ENCODE measurements around the gene MID1. TPM values are rescaled to one million over a fixed set of nuclear protein-coding genes. Genes with fewer than 3 reads are reported as not detected.

MID1 gene
- polyA plus RNA-seq, 2 of the 4 experiments (the other 2 are of a cell fraction), result 59.5 to 106 TPM

DNA sequence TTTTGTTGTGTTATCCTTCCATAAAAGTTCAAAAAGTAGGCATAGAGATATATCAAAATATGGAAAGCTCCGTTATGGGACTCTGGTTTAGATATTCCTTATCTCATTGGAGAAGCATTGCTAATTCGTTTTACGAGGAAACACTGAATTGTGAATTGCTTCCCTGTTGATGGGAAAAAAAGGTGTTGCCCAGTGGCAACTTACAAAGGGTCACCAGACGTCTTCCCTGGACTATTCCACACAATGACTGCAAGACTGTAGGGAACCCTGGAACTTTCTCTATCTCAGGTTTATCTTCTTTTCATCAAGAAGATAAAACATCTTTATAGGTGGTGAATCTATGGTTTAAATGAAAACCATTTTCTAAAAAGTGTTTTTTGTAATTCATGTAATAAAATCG lies 137.7 kb downstream of the MID1 start:
- Histone ChIP-seq H3K4me1 (peaks cover 44% of the 10 kb centered on the region), H3K4me2 (no peak overlapping the region), H3K4me3 (no peak overlapping the region), H3K9me3 (no peaks in the 10 kb centered on the region), H3K27ac (no peak overlapping the region; a peak in 1 of 6 replicates)
- no peak for FAIRE-seq
- CTCF ChIA-PET, result no interaction called here
- POLR2A ChIA-PET, result no interaction called here
- TF ChIP-seq PHF8 (IDR thresholded peaks at IDR 0.05; ENCODE audit: borderline replicate concordance, low read depth) (no peak), JUN (IDR thresholded peaks at IDR 0.05) (no peak)
- no peak for DNase-seq (ENCODE audit: low read depth in 1 of 2, low spot score in 1 of 2)
- no peak for ATAC-seq
- WGBS (ENCODE audit: missing lambda C conversion rate), result 87% methylated on average over 5 of the region's 5 CpGs

DNA sequence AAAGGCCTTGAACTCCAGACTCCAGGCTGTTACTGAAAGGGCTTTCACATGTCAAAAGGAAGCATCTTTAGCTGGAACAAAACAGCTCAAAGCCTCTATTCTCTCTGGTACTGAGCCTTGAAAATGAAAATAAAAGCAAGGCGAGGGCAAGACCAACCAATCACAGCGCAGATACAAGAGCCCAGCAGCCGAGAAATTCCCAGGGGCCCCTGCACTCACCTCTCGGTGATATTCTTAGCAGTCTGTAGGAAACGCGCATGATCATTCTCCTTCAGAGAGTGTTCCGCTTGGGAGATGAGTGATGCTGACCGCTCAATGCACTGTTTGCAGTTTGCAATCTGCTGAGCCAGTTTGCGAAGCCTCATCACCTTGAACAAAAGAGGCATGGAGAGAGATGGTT lies 138.1 kb downstream of the MID1 start:
- no peaks in the 10 kb centered on the region for H3K9me3 ChIP-seq
- no peak overlapping the region for H3K4me2 ChIP-seq
- no peak for DNase-seq (ENCODE audit: low read depth in 1 of 2, low spot score in 1 of 2)
- ChIA-PET CTCF (interaction anchor here (1.1 kb wide), 1 partner anchor 292 kb away, joined by 4 read pairs; no protein-coding TSS in a partner anchor), POLR2A (no interaction called here)
- H3K4me1 ChIP-seq, result peaks cover 39% of the 10 kb centered on the region
- ATAC-seq, result no peak
- H3K27ac ChIP-seq, result no peak overlapping the region
- H3K4me3 ChIP-seq, result no peak overlapping the region
- TF ChIP-seq, protein P1, sequence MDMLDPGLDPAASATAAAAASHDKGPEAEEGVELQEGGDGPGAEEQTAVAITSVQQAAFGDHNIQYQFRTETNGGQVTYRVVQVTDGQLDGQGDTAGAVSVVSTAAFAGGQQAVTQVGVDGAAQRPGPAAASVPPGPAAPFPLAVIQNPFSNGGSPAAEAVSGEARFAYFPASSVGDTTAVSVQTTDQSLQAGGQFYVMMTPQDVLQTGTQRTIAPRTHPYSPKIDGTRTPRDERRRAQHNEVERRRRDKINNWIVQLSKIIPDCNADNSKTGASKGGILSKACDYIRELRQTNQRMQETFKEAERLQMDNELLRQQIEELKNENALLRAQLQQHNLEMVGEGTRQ (IDR thresholded peaks at IDR 0.05), result no peak
- TF ChIP-seq PHF8 (IDR thresholded peaks at IDR 0.05; ENCODE audit: borderline replicate concordance, low read depth) (no peak), HOXA7 (CRISPR knock-in tag; IDR thresholded peaks at IDR 0.05) (no peak), ZC3H11A (IDR thresholded peaks at IDR 0.05) (no peak), CEBPB (IDR thresholded peaks at IDR 0.05) (no peak), TFCP2L1 (CRISPR knock-in tag; IDR thresholded peaks at IDR 0.05) (no peak), POLR2AphosphoS2 (conservative IDR thresholded peaks at IDR 0.05; ENCODE audit: low read length) (no peak), CHD4 (IDR thresholded peaks at IDR 0.05; ENCODE audit: borderline replicate concordance) (no peak), MYC (IDR thresholded peaks at IDR 0.05; ENCODE audit: borderline replicate concordance, low read length) (no peak), POLR2A (IDR thresholded peaks at IDR 0.05; ENCODE audit: low read length) (no peak), ZSCAN20 (CRISPR knock-in tag; IDR thresholded peaks at IDR 0.05) (no peak), GATA3 (IDR thresholded peaks at IDR 0.05; ENCODE audit: borderline replicate concordance) (no peak), HDAC2 (IDR thresholded peaks at IDR 0.05) (no peak)
- TF ChIP-seq, protein P2, sequence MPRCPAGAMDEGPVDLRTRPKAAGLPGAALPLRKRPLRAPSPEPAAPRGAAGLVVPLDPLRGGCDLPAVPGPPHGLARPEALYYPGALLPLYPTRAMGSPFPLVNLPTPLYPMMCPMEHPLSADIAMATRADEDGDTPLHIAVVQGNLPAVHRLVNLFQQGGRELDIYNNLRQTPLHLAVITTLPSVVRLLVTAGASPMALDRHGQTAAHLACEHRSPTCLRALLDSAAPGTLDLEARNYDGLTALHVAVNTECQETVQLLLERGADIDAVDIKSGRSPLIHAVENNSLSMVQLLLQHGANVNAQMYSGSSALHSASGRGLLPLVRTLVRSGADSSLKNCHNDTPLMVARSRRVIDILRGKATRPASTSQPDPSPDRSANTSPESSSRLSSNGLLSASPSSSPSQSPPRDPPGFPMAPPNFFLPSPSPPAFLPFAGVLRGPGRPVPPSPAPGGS (IDR thresholded peaks at IDR 0.05), result no peak
- TF ChIP-seq, protein P3, sequence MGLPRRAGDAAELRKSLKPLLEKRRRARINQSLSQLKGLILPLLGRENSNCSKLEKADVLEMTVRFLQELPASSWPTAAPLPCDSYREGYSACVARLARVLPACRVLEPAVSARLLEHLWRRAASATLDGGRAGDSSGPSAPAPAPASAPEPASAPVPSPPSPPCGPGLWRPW (IDR thresholded peaks at IDR 0.05), result no peak
- 96% methylated on average over 7 of the region's 9 CpGs for whole genome bisulfite sequencing (ENCODE audit: missing lambda C conversion rate)
- no peak for FAIRE-seq

DNA sequence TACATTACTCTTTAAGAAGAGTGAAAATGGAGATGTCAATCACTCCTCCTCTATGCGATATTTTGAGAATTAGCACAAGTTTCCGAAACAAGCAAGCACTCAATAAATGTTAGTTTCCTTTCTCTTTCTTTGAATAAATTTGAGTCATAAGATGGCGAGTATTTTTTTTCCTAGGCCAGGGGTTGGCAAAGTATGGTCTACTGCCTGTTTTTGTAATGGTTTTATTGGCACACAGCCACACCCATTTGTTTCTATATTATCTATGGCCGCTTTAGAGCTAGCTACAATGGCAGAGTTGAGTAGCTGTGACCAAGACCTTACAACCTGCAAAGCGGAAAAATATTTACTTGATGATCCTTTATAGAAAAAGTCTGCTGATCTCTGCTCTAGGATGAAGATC lies 139.5 kb downstream of the MID1 start:
- H3K4me1 ChIP-seq, result peaks cover 25% of the 10 kb centered on the region
- H3K27ac ChIP-seq, result no peak overlapping the region
- no peak overlapping the region for H3K4me2 ChIP-seq
- DNase-seq (ENCODE audit: low read depth in 1 of 2, low spot score in 1 of 2) (no peak), ATAC-seq (no peak), FAIRE-seq (peak; percentile 61)
- H3K4me3 ChIP-seq, result no peak overlapping the region
- WGBS (ENCODE audit: missing lambda C conversion rate), result 91% methylated on average over 5 of the region's 5 CpGs
- TF ChIP-seq SREBF2 (IDR thresholded peaks at IDR 0.05) (no peak), JUNB (IDR thresholded peaks at IDR 0.05) (no peak), CHD4 (IDR thresholded peaks at IDR 0.05; ENCODE audit: borderline replicate concordance) (no peak), FOXS1 (CRISPR knock-in tag; IDR thresholded peaks at IDR 0.05) (no peak), MYC (IDR thresholded peaks at IDR 0.05; ENCODE audit: borderline replicate concordance, low read length) (no peak), CHD2 (IDR thresholded peaks at IDR 0.05; ENCODE audit: low read length, partially characterized antibody) (no peak), GATA3 (IDR thresholded peaks at IDR 0.05; ENCODE audit: borderline replicate concordance) (no peak), SMC3 (IDR thresholded peaks at IDR 0.05) (no peak), CEBPB (IDR thresholded peaks at IDR 0.05) (no peak), RAD21 (conservative IDR thresholded peaks at IDR 0.05 in 1 of 2, IDR thresholded peaks at IDR 0.05 in 1 of 2) (no peak)
- TF ChIP-seq, protein P4, sequence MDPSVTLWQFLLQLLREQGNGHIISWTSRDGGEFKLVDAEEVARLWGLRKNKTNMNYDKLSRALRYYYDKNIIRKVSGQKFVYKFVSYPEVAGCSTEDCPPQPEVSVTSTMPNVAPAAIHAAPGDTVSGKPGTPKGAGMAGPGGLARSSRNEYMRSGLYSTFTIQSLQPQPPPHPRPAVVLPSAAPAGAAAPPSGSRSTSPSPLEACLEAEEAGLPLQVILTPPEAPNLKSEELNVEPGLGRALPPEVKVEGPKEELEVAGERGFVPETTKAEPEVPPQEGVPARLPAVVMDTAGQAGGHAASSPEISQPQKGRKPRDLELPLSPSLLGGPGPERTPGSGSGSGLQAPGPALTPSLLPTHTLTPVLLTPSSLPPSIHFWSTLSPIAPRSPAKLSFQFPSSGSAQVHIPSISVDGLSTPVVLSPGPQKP (IDR thresholded peaks at IDR 0.05; ENCODE audit: low read depth, low read length), result no peak
- TF ChIP-seq, protein P5, sequence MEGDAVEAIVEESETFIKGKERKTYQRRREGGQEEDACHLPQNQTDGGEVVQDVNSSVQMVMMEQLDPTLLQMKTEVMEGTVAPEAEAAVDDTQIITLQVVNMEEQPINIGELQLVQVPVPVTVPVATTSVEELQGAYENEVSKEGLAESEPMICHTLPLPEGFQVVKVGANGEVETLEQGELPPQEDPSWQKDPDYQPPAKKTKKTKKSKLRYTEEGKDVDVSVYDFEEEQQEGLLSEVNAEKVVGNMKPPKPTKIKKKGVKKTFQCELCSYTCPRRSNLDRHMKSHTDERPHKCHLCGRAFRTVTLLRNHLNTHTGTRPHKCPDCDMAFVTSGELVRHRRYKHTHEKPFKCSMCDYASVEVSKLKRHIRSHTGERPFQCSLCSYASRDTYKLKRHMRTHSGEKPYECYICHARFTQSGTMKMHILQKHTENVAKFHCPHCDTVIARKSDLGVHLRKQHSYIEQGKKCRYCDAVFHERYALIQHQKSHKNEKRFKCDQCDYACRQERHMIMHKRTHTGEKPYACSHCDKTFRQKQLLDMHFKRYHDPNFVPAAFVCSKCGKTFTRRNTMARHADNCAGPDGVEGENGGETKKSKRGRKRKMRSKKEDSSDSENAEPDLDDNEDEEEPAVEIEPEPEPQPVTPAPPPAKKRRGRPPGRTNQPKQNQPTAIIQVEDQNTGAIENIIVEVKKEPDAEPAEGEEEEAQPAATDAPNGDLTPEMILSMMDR (IDR thresholded peaks at IDR 0.05), result no peak
- POLR2A ChIA-PET, result no interaction called here
- no peaks in the 10 kb centered on the region for H3K9me3 ChIP-seq
- CTCF ChIA-PET, result interaction anchor here (1.1 kb wide), 1 partner anchor 291 kb away, joined by 4 read pairs; no protein-coding TSS in a partner anchor
